Activated CD8-positive, alpha-beta memory T cell treated with anti-CD3 and anti-CD28 coated beads for 4 hours (primary cell): ENCODE data around the gene TMEM178B.

ENCODE experiments used
- DNase-seq, 2 donors: peaks; one replicate each; pipeline ENCODE4 v3.0.0-alpha.2; 2020; ENCODE audit warnings: low read depth in 2 of 2

Gene TMEM178B

DNA sequence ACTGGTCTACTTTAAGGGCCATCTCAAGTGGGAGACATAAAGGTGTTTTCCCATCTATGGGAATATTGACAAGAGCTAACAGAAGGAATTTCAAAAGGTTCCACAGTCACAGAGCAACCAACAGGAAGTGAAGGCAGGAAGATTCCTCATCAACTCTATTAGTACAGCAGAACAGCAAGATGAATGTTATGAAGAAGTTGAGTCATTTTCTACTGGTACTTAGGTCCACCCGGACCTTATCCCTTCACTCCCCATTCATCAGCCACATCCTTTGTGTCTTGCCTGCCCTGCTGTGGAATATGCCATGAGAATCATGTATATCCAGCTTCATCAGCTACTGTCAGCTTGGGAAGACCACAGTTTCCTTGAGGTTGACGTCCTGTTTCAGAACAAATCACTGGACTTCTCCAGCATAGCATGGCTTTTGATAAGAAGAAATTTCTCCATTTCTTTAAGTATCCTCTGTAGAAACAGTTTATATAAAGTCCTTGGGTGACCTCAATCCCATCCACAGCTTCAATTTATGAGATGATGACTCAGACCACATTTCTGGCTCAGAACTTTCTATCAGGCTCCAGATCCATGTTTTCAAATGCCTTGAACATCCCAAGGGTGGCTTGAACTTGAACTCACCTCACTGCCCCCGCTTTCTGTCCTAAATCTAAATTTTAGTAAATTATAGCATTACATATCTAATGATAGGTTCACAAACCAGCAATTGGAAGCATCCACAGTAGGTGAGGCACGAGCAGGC lies 392.5 kb downstream of the TMEM178B start:
- no peak for DNase-seq

DNA sequence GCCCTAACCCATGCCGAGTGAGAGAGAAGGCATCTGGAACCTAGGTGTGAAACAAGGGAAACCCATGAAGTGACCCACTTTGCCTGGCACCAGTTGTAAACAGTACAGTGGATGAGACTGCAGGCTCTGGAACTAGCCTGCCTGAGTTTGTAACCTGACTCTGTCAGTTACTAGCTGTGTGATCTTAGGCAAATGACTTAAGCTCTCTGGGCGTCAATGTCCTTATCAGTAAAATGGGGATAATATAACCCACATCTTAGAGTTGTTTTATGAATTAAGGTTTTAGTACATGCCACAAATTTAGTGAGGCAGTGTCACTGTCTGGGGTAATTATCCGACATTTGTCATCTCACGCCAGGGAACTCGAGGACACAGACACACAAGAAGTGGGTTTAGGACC lies 394.5 kb downstream of the TMEM178B start:
- DNase-seq, result no peak

DNA sequence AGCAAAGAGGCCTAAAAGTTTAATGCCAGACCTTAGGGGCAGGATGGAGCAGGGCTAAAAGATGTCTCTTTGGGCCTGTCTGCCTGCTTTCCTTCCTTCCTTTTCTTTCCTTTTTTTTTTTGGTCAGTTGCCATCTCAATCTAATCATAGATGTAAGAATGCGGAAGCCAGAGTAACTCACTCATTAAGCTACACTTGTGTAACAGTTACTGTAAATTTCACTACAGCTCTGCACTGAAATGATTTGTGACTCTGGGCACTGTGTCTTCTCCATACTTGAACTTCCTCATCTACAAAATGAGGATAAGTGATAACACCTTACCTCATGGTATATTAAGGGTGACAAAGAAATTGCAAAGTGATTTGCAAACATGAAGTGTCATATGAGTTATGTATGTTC lies 401.8 kb downstream of the TMEM178B start:
- DNase-seq, result no peak

- no peak for DNase-seq
Observed at GRCh38 chr7:141477865-141478264, 404.0 kb downstream of the TMEM178B start.

- no peak for DNase-seq
Observed at GRCh38 chr7:141478845-141479244, 405.0 kb downstream of the TMEM178B start.

DNA sequence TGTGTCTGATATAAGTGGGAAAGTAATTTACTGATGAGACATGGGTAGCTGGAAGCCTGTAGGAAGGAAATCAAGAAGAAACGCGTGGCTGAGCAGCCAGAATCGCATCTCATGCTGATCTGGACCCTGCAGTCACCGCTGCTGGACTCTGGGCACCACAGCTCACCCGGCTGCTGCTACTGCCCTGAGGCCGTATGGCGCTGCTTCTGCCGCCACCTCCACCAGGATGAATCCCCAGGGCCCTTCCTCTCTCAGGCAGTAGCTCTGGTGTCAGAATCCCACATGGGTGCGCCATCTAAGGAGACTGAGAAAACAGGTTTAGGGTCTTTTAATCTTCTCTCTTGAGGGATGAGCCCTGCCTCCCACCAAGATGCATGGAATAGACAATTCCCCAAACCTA lies 407.1 kb downstream of the TMEM178B start:
- no peak for DNase-seq

DNA sequence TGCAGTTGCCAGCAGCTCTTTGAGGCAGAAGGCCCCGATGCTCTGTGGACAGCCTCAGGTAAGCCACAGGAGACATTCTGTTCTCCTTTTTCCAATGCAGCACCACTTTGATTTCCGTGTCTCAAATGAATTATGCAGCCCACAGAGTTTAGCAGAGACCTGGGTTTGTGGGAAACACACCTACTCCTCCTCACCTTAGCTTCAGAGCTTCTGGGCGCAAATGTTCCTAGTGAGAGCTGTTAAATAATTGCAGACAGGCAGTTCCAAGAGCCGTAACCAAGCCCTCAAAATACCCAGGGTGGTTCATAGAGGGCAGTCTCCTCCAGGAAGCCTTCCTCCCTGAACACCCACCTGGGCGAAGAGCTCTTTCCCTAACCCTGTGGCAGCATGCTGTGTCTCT lies 408.1 kb downstream of the TMEM178B start:
- no peak for DNase-seq

DNA sequence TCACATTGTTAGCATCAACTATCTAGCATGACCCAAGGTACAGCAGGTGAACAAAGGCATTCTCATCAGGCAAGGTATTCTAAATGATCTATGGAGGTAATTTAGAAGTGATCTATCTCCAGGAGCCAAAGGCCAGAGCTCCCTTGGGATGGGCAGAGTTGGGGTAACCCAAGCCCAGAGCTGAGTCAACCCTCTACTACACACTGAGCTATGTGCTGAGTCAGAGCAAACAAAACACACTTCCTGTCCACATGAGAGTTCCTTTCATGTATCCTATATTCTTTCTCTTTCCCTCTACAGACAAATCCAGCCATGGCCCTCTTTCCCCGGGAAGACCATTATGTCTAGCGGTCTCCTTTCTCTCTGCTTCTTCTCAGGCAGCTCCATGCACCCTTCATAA lies 409.2 kb downstream of the TMEM178B start:
- DNase-seq, result no peak

- no peak for DNase-seq
Observed at GRCh38 chr7:141484907-141485306, 411.0 kb downstream of the TMEM178B start.

GRCh38 chr7:141486959-141487358 lies 413.1 kb downstream of the TMEM178B start:
- DNase-seq, result no peak

DNA sequence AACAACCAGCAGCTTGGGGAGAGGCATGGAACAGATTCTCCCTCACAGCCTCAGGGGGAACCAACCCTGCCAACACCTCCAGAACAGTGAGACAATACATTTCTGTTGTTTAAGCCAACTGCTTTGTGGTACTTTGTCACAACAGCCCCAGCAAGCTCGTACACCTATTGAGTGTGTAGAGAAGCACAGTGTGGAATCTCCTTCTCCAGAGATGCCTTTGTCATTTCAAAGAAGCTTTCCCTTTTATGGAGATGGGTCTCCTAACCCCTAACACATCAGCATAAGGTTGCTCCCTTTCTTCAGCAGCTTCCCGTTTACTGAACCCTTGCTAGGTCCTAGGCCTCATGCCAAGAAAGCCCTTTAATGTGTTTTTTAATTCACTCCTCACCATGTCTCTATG lies 416.6 kb downstream of the TMEM178B start:
- no peak for DNase-seq

DNA sequence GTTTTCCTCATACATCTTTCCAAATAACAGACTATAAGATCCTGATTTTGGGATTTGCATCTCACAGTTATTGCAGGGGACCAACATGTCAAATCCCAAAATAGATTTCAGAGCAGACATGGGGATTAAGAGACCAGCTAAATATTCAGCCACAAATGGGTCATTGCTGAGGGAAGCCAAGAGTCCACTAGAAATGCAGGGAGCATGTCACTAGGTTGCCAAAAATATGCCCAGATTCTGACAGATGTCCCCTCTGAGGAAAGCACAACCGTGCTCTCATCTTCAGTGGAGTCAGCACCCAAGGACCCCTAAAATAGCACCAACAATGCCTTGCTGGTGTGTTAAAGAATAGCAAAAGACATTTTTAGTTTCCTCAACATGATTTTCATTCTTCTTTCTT lies 421.2 kb downstream of the TMEM178B start:
- no peak for DNase-seq

DNA sequence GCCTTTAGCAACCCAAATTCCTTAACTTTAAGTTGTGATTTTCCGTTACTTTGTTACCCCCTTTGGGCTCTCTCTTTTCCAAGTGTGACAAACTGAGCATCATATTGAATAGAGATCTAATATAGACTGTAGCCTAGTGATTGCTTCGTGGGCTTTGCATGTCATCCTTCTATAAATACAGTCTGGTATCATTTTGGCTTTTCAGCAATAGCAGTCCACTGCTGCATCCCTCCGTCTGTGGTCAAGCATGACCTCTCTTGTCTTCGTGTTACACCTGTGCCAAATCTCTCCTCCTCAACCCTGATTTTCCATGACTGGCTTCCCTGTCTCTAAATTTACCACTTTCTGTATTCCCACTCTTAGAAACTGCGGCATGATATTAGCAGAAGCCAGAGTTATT lies 423.5 kb downstream of the TMEM178B start:
- no peak for DNase-seq

DNA sequence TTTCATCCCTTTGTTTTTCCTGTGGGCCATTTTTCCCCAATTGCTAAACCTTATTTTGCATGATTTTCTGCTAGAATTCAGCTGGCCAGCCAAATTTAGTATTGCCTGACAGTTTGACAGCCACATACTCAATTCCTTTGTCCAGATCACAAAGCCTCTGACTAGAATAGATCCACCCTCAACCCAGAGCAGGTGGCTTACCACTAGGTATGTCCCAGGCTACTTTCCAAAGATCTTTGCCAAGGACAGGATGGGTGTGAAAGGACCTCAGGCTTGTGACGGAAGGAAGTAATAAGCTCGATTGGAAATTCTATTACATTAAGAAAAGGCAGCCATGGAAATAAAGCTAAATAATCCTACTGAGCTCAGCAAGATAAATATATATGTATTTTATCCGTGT lies 426.7 kb downstream of the TMEM178B start:
- no peak for DNase-seq

- DNase-seq, result no peak
Observed at GRCh38 chr7:141501451-141501850, 427.6 kb downstream of the TMEM178B start.

DNA sequence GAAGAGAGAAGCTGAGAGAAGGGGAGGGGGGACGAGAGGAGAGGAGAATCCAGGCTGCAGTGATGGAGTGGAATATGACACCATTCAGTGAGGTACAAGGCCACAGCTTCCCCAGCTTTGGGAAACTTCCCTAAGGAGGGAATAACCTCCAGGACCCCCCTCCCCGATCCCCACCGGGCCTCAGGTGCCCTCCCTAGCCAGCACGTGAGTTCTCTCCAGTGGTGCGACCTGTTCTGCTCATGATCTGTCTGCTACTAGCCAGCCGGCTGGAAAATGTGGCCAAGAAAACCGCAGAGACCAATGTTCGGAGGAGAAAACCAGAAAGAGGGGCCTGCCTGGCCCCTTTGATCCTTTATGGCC lies 437.4 kb downstream of the TMEM178B start:
- DNase-seq, result no peak

DNA sequence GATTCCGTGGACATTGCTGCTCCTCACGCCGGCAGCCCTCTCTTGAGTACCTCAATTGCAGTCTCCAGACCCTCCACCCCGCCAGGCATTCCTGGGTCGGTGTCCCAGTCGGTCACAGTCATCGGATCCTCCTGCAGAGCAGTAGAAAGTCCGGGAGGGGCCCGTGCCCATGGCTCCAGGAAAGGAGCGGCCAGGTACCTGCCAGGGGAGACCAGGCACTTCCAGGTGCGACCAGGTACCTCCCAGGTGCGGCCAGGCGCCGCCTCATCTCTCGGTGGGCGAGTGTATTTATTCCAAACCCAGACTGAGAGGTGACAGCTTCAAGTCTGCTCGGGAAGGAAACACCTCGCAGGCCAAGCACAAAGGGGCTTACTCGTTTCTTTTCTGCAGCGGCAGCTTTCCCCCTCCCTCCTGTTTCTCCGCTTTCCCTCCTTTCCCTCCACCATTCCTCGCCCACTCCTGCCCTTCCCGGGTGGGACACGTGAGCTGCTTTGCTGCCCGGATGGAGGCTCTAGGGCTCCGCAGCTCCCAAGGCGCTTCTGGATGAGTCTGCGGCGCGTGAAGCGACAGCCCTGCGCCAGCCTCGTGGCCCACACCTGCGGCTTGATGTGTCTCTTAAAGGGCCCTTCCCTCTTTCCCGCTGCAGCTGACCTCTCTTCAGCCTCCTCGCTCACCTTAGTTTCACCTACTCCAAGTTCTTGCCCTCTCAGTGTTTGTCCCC lies 438.0 kb downstream of the TMEM178B start:
- DNase-seq, result no peak

DNA sequence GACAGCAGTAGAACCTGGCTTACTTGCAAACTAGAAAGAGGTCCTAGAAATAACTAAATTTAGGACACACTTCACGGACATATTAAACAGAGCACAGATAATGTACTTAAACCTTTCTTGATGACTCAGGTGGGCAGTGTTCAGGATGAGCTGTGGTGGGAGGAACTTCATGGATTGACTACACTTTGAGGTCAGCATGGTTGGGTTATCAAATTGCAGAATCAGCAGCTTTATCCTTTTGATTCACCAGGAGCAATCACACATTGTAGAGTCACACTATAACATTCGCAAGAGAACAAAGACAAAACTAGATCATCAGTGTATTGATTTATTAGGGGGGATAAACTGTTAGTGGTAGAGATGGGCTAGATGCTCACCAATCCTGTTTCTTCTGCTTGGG lies 438.7 kb downstream of the TMEM178B start:
- no peak for DNase-seq

DNA sequence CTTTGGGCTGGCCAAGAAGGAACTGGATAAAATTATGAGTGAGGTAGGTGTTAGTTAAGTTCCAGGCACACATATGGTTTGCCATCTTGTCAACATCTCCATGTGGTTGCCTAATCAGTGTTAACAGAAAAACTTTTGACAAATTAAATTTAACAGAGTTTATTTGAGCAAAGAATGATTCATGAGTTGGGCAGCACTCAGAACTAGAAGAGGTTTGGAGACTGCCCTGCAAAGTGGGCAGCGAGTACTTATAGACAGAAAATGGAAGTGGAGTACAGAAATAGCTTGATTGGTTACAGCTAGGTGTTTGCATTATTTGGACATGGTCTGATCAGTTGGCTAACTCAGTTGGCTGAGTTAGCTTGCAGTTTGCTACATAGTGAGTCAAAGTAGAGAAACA lies 439.9 kb downstream of the TMEM178B start:
- no peak for DNase-seq

GRCh38 chr7:141515941-141516340 lies 442.1 kb downstream of the TMEM178B start:
- no peak for DNase-seq

- DNase-seq, result no peak
Observed at GRCh38 chr7:141519623-141520022, 445.8 kb downstream of the TMEM178B start.

DNA sequence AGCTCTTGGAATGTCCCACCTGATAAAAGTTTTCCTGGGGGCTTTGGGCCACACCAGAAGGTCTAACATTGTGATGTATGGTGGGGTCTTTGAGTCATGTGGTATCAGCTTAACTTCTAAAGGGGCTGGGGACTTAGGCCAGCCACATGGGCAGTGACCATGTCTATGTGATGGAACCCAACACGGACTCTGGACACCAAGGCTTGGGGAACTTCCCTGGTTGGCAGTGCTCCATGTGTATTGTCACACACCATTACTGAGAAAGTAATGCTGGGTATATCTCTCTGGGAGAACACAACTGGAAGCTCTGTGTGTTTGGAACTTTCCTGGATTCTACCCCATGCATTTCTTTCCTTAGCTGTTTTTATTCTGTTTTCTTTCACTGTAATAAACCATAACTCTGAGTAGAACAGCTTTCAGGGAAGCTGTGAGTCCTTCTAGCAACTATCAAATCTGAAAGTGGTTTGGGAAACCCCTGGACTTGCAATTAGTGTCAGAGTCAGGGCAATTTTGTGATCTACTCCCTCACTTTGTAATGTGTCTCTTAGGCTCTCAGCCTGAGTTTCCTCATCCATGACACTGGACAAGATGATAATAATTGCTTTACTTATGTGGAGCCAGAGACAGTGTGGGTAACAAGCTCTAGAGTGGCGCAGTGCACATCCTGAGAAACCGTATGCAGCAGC lies 448.9 kb downstream of the TMEM178B start:
- DNase-seq, result no peak

- DNase-seq, result no peak
Observed at GRCh38 chr7:141525973-141526514, 452.2 kb downstream of the TMEM178B start.
